DND-41 (cell line): ENCODE results near the gene CMTM2.

Experiments used
- EZH2 ChIP-seq: IDR thresholded peaks from 3 replicates; pipeline ENCODE4 v1.6.1; 2012; ENCODE audit warnings: borderline replicate concordance, low read depth, mild to moderate bottlenecking, moderate library complexity, low read length, inconsistent platforms; ENCODE audit not compliant: severe bottlenecking
- TF ChIP-seq, protein P1 (sequence below): IDR thresholded peaks from 2 replicates; pipeline ENCODE4 v1.5.1; 2012; ENCODE audit warnings: borderline replicate concordance, low read length, moderate library complexity, mild to moderate bottlenecking; ENCODE audit not compliant: poor library complexity, severe bottlenecking; ENCODE audit errors: extremely low read depth

DNA sequence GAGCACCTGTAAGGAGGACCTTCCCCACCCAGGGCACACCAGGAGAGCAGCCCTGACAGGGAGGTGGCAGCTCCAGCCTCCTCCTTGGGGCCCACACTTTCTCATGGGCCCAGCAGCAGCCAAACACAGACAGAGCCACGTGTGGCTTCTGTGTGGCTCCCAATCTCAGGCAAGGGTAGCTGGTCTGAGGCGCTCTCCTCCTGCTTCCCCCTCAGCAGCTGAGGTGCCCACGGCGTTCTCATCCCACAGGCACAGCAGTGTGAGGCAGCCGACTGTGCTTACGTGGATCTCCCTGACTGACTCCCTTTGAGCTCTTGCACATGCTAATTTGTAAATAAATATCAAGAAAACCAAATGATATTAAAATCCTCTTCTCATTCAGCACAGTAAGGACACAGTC lies 56.1 kb downstream of the CMTM2 start:
- TF ChIP-seq, protein P1, sequence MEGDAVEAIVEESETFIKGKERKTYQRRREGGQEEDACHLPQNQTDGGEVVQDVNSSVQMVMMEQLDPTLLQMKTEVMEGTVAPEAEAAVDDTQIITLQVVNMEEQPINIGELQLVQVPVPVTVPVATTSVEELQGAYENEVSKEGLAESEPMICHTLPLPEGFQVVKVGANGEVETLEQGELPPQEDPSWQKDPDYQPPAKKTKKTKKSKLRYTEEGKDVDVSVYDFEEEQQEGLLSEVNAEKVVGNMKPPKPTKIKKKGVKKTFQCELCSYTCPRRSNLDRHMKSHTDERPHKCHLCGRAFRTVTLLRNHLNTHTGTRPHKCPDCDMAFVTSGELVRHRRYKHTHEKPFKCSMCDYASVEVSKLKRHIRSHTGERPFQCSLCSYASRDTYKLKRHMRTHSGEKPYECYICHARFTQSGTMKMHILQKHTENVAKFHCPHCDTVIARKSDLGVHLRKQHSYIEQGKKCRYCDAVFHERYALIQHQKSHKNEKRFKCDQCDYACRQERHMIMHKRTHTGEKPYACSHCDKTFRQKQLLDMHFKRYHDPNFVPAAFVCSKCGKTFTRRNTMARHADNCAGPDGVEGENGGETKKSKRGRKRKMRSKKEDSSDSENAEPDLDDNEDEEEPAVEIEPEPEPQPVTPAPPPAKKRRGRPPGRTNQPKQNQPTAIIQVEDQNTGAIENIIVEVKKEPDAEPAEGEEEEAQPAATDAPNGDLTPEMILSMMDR = no peak
- no peak for TF ChIP-seq EZH2
